GM21528 (cell line): ENCODE data around the gene UCP3.

ENCODE experiments used
- ATAC-seq: cut with Tn5 transposase; IDR thresholded peaks from one replicate; pipeline ENCODE4 v1.9.1; 2021; ENCODE audit warnings: mild to moderate bottlenecking, moderate library complexity; ENCODE audit not compliant: unreplicated experiment, low FRiP score

The UCP3 gene

DNA sequence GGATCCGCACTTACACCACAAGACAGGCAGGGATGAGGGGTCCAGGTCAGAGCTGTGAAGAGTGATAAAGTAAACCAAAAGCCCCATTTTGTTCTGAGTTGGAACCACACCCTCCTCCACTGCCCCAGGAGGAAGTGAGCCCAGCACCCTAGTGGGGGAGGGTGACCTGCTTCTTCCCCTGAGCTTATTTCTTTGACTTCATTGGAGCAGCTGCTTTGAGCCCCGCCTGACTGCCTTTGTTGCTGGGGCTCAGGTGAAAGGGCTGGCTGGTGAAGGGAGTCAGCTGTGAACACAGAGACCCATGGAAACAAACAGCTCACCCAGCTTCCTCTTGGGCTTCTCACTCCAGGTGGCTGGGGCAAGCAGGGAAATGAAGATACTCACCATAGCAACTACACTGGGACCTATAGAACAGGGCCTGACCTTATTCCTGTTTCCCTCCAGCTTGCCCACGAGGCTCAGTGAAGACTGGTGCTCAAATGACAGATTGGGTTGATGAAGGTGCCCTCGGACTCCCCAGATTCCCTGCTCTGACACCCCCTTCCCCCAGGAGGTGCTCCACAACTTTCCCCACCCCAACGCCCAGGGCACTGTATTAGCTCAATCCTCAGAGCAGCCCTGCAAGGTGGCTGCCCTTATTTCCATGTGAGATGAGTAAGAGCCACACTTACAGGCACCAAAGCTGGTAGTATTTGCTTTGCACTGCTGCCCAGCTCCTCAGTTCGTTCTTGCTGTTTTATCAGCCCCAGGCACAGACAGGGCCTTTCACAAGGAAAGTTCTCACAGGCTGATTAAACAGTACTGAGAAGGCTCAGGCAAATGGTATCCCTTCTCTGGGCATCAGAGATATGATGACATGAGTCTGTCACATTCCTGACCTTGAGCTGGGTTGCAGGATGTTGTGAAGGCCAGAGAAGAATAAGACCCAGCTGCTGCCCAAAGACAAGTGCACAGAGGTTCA is 28.6 kb downstream of the UCP3 start:
- peak; percentile 47 for ATAC-seq

DNA sequence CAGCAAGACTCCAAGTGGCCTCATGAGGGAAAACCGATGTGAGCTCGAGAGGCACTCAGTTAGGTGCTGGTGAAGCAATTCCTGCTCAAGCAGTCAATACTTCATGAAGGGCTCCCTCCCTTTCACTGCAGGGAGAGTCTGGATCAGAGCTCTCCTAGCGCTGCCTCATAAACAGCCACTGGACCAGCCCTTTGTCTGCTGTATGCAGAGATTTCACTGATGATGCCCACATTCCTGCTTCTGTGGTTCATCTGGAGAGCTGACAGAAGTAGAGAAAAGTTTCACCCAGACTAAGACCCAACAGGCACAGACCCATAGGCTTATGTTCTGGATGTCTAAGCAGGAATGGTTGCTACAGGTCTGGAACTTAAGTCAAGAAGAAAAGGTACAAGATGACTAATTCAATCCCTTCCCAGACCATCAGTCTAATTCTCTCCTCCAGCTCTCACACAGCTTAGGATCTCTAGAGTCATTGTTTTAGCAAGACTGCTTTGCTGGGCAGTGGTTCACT is 30.3 kb downstream of the UCP3 start:
- no peak for ATAC-seq

DNA sequence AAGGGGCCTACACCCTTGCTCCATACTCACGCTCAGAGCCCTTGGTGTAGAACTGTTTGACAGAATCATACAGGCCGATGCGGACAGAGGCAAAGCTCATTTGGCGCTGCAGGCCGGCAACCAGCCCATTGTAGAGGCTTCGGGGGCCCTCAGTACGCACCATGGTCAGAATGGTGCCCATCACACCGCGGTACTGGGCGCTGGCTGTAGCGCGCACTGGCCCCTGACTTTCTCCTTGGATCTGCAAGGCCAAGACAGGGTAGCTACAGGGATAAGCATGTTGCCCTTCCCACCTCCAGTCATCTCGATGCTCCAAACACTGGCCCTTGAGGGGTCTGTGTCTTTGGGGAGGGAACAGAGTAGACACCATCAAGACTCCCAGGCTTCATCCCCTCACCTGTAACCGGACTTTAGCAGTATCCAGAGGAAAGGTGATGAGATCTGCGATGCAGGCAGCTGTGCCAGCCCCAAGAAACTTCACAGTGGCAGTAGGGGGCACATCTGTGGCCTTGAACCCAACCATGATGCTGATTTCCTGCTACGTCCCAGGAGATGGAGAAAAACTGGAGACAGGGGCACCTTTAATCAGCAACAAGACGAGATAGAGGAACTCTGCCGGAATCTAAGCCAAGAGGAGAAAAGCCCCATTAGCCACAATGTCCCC is 30.9 kb downstream of the UCP3 start:
- no peak for ATAC-seq

DNA sequence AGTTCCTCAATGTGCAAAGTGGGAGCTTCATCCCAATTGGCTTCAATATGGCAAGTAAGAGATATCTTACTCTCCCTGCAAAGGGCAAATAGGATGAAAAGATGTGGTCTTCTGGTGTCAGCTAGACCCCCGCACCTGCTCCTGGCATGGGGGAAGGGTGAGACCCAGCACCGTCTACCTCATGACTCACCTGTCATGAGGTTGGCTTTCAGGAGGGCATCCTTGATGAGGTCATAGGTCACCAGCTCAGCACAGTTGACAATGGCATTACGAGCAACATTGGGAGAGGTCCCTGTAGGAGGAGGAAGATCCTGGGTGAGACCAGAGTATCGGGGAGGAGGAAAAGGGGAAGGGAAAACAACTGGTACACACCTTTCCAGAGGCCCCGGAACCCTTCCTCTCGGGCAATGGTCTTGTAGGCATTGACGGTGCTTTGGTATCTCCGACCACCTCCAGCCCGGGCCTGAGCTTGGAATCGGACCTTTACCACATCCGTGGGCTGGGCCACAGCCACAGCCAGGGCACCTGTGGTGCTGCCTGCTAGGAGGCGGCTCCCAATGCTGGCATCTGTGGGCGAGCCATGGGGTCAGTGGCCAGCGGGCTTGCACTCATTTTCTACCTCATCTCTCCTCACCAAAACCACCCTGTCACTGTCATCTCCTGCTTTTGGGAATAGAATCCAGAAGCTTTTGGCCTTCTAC is 32.3 kb downstream of the UCP3 start:
- ATAC-seq, result no peak

DNA sequence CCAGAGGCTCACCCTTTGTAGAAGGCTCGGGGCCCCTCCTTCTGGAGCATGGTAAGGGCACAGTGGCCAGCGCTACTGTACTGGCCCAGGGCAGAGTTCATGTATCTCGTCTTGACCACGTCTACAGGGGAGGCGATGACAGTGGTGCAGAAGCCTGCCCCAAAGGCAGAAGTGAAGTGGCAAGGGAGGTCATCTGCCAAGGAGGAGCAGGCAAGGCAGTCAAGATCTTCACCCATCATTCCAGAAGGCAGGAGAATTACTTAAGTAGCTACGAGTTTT is 33.5 kb downstream of the UCP3 start:
- ATAC-seq, result no peak

DNA sequence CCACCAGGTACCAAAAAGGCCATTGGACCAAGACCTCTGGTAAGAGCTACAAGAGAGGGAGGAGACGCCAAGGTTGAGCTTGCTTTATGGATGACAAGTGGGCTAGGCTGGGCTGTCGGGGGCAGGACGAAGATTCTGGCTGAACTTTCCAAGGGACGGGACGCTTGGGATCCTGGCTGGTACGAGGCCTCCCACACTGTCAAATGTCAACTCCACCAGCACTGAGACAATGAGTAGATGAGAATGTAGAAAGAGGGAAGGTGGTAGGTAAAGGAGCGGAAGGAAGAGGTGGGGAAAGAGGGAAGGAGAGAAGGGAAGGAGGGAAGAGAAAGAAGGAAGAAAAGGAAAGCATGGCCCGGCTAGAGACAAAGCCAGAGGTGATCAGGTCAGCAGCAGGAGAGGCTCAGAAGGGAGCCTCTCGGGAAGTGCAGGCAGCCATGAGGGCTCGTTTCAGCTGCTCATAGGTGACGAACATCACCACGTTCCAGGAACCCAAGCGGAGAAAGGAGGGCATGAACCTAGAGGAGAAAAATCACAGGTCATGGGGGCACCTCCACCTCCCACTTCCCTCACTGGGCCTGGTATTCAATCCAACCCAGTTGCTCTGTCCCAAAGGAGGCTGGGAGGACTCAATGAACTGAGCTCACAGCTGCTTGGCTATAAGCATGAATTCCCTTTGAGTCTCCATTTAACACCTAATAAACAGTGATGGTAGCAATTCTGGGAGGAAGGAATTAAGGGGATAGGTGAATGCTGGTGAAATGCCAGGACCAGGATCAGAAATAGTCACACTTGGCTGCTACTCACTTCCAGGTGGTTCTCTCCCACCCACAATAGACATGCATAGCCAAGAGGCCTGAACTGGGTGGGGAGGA is 34.0 kb downstream of the UCP3 start:
- no peak for ATAC-seq

DNA sequence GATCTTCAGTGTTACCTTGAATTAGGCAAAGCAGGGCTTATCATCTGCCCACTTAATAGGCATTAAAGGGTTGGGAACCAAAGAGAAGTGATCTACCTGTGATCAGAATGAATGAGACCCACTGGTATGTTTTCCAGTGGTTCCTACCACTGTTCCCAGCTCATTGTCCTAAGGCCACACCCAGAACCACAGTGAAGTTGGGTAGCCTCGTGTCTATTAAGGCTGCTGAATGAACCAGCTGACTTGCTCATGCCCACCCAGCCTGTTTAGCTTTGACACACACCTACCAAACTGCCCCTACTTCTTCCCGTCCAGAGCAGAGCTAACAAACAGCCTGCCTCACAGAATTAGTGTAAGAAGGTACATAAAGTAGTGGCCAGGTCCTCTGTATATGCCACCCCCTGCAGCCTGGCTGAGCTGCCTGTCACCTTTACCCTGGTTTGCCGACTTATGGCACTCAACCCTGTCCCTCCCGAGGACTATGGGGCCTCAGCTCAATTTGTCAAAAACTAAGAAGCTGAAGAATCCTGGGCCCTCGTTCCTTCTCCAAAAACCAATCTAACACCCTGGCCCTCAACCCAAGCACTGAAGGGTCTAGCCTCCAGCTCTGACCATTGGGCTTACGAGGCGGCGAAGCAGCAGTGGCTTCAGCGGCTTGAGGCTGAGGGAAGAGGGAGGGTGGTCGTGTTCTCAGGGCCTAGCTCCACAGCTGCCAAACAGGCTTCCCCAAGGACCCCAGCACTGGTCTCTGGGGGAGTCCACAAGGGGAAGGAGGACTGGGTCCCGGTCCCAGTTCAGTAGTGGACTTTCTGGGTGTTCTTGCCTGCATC is 36.0 kb downstream of the UCP3 start:
- ATAC-seq, result no peak

DNA sequence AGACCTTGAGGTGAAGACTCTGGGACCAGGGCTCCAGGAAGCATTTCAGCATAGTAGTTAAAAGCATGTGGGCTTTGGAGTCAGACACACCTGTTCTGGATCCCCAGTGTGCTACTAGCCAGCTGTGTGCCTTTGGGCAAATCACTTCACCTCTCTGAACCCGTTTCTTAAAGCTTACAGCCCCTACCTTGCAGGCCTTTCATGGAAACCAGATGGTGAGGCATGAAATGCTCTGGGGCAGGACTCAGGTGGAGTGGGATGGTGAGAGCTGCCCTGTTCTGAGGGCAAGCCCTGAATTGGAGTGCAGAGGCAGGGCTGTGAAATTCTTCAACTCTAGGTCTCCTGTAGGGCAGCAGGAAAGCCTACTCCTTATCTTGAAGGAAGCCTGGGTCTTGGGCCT is 36.7 kb downstream of the UCP3 start:
- ATAC-seq, result no peak

DNA sequence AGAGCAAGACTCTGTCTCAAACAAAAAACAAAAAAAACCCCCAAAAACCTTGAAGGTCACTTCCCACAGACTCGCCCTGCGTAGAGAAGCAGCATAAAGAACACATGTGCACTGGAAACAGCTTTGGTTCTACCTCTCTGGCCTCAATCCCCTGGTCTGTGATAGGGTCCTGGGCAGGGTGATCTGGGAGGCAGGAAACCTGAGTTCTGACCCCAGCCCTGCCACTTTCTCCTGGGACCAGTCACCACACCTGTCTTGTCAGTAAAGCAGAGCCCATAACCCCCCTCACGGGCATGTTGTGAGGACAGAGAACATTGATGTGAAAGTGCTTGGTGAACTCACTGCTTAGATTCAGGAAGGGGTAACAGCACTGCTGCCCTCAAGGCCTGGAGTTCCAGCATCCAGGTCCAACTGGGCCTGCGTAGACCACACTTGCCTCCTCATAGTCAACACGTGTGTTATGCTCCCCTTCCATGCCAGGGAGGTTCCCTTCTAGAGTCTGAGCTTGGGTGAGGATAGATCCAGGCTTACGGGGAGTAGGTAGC is 37.6 kb downstream of the UCP3 start:
- ATAC-seq, result no peak

DNA sequence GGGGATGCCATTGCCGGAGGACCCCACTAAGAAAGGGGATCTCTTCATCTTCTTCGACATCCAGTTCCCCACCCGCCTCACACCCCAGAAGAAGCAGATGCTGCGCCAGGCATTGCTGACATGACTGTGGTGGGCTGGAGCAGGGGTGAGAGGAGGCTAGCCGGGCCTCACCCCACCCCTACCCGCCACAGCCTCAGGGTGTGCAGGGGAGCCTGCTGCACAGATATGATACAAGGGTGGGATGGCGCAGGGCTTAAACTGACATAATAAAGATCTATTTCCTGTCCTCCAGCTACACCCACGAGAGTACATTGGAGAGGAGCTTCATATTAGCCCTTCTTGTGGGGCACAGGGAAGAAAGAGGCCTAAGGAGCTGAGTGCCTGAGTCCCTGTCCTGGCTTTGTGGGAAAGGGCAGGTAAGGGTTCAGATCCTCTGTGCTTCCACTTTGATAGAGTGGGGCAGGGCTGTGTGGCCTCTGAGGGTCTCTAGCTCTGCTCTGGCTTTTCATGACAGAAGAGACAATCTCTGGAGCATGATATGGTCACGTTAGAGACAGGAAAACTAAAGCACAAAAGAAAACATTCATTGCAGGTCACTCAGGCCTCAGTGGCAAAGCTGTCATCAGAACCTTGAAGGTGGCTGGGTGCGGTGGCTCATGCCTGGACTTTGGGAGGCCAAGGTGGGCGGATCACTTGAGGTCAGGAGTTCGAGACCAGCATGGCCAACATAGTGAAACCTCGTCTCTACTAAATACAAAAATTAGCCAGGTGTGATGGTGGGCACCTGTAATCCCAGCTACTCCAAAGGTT is 38.7 kb downstream of the UCP3 start:
- ATAC-seq, result no peak

DNA sequence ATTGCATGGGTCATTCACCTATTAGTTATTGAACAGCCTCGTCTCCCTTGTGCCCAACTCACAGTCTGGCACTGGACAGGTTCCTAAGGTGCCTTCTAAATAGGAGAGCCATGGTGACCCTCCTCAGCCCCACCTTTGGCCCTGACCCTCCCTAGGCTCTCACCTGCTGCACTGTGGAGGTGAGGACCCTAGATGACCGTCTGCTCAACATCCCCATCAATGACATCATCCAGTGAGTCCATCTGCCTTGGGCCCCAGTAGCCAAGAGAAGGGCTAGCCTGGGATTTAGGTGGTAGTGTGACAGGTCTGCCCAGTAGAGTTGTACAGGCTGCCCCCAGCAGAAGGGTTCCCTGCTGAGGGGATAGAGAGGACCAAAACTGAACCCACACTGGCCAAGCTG is 39.8 kb downstream of the UCP3 start:
- ATAC-seq, result no peak

DNA sequence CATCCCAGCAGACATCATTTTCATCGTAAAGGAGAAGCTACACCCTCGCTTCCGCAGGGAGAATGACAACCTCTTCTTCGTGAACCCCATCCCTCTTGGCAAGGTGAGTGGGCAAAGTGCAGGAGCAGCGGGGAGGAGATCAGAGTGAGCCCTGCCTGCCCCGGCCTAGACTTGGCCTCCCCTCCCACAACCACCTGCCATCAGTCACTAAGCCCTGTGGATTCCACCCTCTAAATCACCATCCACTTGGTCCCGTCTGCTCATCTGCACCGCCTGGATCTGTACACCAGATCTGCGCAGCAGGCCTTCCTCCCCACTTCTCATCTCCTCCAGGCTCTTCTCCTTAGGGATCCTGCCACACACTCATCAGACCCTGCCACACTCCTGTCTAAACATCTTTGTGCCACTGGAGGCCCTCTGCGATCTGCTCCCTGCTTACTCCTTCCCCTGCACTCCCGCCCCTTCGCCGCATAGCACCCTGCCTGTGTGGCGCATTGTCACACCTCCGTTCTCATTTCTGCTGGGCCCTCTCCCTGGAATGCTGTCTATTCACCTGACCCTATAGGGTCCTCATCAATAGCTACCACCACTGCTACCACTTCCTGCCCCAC is 40.4 kb downstream of the UCP3 start:
- ATAC-seq, result no peak

DNA sequence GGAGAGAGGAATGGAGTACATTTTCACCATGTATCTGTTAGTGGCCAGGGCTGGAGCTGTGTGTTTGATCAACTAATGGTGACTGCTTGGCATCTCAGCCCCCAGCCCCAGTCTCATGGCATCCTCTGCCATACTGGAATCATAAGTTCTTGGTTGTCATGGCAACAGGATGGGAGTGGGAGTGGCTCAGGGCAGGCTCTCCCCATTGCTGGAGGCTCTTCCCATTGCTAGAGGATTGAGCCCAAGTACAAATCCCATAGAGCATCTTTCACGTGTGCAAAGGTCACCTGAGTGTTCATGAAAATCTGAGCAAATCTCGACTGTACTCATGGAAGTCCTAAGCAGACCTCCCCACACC is 43.1 kb downstream of the UCP3 start:
- no peak for ATAC-seq

DNA sequence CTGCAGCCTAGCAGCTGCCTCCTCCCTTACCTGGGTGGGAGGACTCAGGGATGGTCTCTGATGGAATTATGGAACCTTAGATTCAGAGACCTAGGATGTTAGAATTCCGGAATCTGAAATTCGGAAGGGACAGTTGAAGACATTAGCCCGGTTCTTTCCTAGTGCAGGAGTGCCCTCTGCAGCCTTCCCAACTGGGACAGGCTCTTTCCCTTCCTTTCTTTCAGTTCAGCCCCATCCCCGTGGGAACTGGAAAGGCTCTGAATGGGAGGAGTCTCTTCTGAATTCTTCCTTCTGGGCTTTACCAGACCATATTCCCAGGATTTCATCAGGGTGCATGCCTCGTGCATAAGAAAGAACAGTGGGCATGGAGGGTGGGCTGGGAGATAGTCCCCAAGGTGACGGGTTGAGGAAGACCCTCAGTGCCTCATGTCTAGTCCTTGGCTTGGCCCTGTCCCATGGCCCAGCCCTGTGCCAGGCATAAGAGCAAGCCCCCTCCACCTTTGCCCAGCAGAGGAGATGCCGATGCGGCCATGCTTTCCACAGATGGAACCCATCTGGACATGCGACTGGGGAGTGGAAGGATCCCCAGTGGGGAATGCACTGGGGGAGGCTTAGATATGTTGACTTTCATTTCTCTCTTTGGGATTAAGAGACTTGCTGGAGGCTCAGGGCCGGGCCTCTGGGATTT is 43.7 kb downstream of the UCP3 start:
- no peak for ATAC-seq

DNA sequence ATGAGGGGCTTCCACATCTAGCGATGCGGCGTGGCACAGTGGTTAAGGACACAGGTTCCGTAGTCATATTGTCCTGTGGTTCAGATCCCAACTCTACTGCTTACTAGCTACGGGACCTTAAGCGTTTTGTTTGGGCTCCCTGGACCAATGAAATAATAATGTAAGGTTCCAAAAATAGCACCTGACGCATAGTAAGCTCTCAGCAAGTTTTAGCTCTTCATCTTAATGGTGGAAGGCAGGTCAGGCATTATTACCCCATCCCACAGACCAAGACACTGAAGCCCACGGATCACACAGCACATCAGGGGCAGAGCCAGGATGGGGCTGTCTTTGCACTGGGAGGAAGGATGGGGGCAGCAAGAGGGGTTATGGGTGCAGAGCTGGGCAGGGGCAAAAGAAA is 45.0 kb downstream of the UCP3 start:
- no peak for ATAC-seq

DNA sequence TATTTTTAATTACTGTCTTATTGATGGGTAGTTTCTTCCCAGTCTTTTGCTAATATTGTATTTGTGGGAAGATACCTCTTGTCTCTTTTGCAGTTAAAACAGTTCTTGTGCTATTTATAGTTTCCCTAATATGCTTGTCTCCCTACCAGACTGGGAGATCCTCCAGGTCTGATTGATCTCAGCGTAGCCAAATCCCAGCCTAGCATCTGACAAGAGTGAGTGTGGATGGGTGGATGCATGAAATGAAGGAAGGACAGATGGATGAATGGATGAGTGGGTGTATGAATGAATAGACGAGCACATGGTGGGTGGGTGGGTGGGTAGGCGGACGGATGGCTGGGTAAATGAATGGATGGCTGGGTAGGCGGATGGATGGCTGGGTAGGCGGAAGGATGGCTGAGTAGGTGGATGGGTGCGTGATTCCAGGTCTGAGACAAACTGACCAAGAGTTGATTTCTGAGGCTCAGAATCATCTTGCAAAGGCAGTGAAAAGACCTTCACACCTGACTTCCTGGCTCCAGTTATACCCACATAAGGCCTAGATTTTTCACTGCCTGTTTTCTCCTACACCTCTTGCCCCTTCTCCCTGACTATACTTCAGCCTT is 46.7 kb downstream of the UCP3 start:
- ATAC-seq, result no peak

DNA sequence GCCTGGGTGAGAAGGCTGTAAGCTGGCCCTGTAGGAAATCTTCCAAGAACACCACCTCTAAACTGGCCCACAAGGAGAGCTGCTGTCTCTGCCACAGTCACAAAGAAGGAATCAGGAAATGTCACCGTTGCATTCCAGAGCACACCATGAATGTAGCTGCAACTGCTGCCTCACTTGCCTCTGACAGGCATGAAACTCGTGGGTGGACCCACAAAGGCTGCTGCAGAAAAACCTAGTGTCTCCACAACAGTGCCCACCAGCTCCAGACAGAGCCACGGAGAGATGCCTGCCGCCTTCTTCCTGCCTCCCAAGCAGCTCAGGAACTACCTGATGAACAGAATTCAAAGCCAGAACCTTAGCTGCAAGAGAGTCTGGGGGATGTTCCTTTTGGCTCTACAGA is 47.6 kb downstream of the UCP3 start:
- no peak for ATAC-seq
